Astrocyte (in vitro differentiated cells and primary cell): ENCODE data around the gene VSIG2. TPM values are rescaled to one million over a fixed set of nuclear protein-coding genes. Genes with fewer than 3 reads are reported as not detected.

Source experiments
- DNase-seq: peaks from one replicate; pipeline ENCODE4 v3.0.0-alpha.2; 2010; ENCODE audit warnings: low read depth
- FAIRE-seq: peaks from 2 replicates; lab custom pipeline; 2011; peaks lifted over from hg19 to GRCh38; lab: Jason Lieb, UNC
- H2AFZ ChIP-seq: 2 replicates; pipeline ENCODE4 v1.6.0; 2012; ENCODE audit warnings: low read depth, low read length, inconsistent platforms
- H3K27ac ChIP-seq: 2 replicates; pipeline ENCODE4 v1.5.1; 2011; ENCODE audit warnings: low read depth, low read length, inconsistent platforms
- H3K27me3 ChIP-seq: 2 replicates; pipeline ENCODE4 v1.6.0; 2011; ENCODE audit warnings: low read length, inconsistent platforms; ENCODE audit not compliant: insufficient read depth
- H3K36me3 ChIP-seq: 2 replicates; pipeline ENCODE4 v1.5.1; 2011; ENCODE audit warnings: low read length, inconsistent platforms; ENCODE audit not compliant: insufficient read depth
- H3K4me1 ChIP-seq: 2 replicates; pipeline ENCODE4 v1.5.1; 2011; ENCODE audit warnings: low read length, inconsistent platforms; ENCODE audit not compliant: insufficient read depth
- H3K4me2 ChIP-seq: 2 replicates; pipeline ENCODE4 v1.6.0; 2012; ENCODE audit warnings: low read length, inconsistent platforms
- H3K4me3 ChIP-seq: 2 replicates; pipeline ENCODE4 v1.5.1; 2011; ENCODE audit warnings: low read depth, mild to moderate bottlenecking, low read length, inconsistent platforms; ENCODE audit not compliant: insufficient read depth
- H3K79me2 ChIP-seq: 2 replicates; pipeline ENCODE4 v1.6.0; 2012; ENCODE audit warnings: mild to moderate bottlenecking, low read length, inconsistent platforms; ENCODE audit not compliant: insufficient read depth
- H3K9ac ChIP-seq: 2 replicates; pipeline ENCODE4 v1.6.0; 2012; ENCODE audit warnings: mild to moderate bottlenecking, low read length, inconsistent platforms
- H3K9me3 ChIP-seq: 2 replicates; pipeline ENCODE4 v1.5.1; 2012; ENCODE audit warnings: low read depth, mild to moderate bottlenecking, low read length, inconsistent platforms; ENCODE audit not compliant: insufficient read depth
- H4K20me1 ChIP-seq: 2 replicates; pipeline ENCODE4 v1.6.0; 2012; ENCODE audit warnings: low read length, inconsistent platforms; ENCODE audit not compliant: insufficient read depth
- H3K27ac Mint-ChIP-seq: one replicate; pipeline ENCODE4 v1.8.0; 2021; ENCODE audit warnings: mild to moderate bottlenecking, mixed read lengths; ENCODE audit not compliant: unreplicated experiment
- H3K27me3 Mint-ChIP-seq: one replicate; pipeline ENCODE4 v1.8.0; 2021; ENCODE audit warnings: low read depth, mixed read lengths; ENCODE audit not compliant: unreplicated experiment
- H3K36me3 Mint-ChIP-seq: one replicate; pipeline ENCODE4 v1.8.0; 2021; ENCODE audit warnings: low read depth, mixed read lengths; ENCODE audit not compliant: unreplicated experiment
- H3K4me1 Mint-ChIP-seq: one replicate; pipeline ENCODE4 v1.8.0; 2021; ENCODE audit warnings: low read depth, mixed read lengths; ENCODE audit not compliant: unreplicated experiment
- H3K4me3 Mint-ChIP-seq: one replicate; pipeline ENCODE4 v1.8.0; 2021; ENCODE audit warnings: mild to moderate bottlenecking, moderate library complexity, mixed read lengths; ENCODE audit not compliant: unreplicated experiment
- H3K9me3 Mint-ChIP-seq: one replicate; pipeline ENCODE4 v1.8.0; 2021; ENCODE audit warnings: mild to moderate bottlenecking, mixed read lengths; ENCODE audit not compliant: unreplicated experiment
- EZH2 ChIP-seq: IDR thresholded peaks from 2 replicates; pipeline ENCODE4 v1.6.1; 2012; ENCODE audit warnings: mild to moderate bottlenecking, low read length, inconsistent platforms; ENCODE audit not compliant: insufficient read depth
- total RNA-seq: library from RNA; stranded (reverse); gene quantifications from 2 replicates; pipeline ENCODE4 v1.2.1, GENCODE V29; 2021
- TF ChIP-seq, protein P1 (sequence below): IDR thresholded peaks from 2 replicates; pipeline ENCODE4 v1.5.1; 2011; ENCODE audit warnings: low read depth, mild to moderate bottlenecking, inconsistent platforms, low read length, moderate library complexity; ENCODE audit not compliant: insufficient read depth

Gene VSIG2
- total RNA-seq, 1 donor from 2014 or later = 0.18 TPM

DNA sequence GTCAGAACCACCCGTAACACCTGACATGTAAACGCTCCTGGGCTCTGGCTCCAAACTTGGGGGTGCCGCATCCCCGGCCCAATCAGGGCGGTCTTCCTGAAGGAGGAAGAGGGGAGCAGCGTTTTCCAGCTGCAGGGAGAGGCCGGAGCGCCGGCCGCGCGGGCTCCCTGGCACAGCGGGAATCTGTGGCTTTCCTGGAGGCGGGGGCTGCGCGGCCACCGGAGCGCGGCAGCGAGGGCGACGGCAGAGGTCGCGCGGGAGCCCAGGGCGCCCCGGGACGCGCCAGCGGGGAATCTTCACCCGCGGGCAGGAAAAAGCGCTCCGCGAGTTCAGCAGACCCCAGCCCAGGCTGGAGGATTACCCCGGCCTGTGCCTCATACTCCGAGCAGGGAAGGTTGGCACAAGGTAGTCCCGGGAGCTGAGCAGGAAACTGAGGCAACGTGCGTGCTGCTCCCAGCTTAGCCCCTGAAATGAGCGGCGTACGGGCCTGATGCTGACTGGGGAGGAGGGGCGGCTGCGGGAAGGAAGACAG lies 10.6 kb upstream of the VSIG2 start:
- no peaks in the 10 kb centered on the region for H3K9me3 Mint-ChIP-seq
- TF ChIP-seq EZH2 = peak; percentile 88
- TF ChIP-seq, protein P1, sequence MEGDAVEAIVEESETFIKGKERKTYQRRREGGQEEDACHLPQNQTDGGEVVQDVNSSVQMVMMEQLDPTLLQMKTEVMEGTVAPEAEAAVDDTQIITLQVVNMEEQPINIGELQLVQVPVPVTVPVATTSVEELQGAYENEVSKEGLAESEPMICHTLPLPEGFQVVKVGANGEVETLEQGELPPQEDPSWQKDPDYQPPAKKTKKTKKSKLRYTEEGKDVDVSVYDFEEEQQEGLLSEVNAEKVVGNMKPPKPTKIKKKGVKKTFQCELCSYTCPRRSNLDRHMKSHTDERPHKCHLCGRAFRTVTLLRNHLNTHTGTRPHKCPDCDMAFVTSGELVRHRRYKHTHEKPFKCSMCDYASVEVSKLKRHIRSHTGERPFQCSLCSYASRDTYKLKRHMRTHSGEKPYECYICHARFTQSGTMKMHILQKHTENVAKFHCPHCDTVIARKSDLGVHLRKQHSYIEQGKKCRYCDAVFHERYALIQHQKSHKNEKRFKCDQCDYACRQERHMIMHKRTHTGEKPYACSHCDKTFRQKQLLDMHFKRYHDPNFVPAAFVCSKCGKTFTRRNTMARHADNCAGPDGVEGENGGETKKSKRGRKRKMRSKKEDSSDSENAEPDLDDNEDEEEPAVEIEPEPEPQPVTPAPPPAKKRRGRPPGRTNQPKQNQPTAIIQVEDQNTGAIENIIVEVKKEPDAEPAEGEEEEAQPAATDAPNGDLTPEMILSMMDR = no peak
- peaks cover 14% of the 10 kb centered on the region for H3K4me1 Mint-ChIP-seq
- Histone ChIP-seq H3K27me3 (peaks cover 23% of the 10 kb centered on the region), H3K4me1 (peaks cover 14% of the 10 kb centered on the region), H3K36me3 (peaks cover 12% of the 10 kb centered on the region), H2AFZ (no peak overlapping the region), H3K9me3 (no peaks in the 10 kb centered on the region), H3K4me3 (peak overlapping the region; percentile 52), H4K20me1 (peaks cover 36% of the 10 kb centered on the region), H3K27ac (no peak overlapping the region), H3K9ac (peak overlapping the region; percentile 49), H3K79me2 (no peaks in the 10 kb centered on the region), H3K4me2 (peak overlapping the region; percentile 95)
- peaks cover 28% of the 10 kb centered on the region for H3K27me3 Mint-ChIP-seq
- DNase-seq = no peak
- FAIRE-seq = no peak
- H3K4me3 Mint-ChIP-seq = peak overlapping the region; percentile 83
- H3K36me3 Mint-ChIP-seq = peaks cover 11% of the 10 kb centered on the region
- H3K27ac Mint-ChIP-seq = no peak overlapping the region

DNA sequence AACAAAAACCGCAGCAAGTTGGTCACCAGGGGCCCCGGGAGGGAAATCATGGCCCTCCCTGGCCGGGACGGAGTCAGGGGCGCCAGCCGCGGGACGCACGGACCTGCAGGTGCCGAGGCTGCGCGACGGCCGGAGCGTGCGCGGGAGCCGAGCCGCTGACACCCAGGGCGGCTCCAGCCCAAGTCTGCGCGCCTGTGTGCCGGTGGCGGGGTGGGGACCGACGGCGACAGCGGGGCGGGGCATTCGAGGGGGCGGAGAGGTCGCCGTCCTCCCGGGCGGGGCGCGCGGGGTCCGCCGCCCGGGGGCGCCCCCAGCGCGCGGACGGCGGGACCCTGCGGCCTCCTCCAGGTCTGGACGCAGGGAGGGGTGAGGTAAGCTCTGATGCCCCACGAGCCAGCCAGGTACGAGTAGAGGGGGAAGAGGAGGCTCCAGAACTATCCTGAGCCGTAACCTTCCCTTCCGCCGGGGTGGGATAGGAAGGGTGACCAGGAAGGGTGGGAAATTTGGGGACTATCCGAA lies 10.1 kb upstream of the VSIG2 start, which contains the start of gene ESAM:
TSS of gene ESAM (minus strand) at position 186 of the 519 bp plus-strand sequence. CDS start at position 50, 136 bp downstream.
- peak; percentile 97 for TF ChIP-seq EZH2
- TF ChIP-seq, protein P1 = no peak
- peaks cover 14% of the 10 kb centered on the region for H3K4me1 ChIP-seq
- peak within 1 kb of the TSS; percentile 49 for H3K9ac ChIP-seq
- H3K36me3 Mint-ChIP-seq = peaks cover 9% of the 10 kb centered on the region
- H3K27me3 Mint-ChIP-seq = peaks cover 30% of the 10 kb centered on the region
- peaks cover 36% of the 10 kb centered on the region for H4K20me1 ChIP-seq
- no peak within 1 kb of the TSS for H2AFZ ChIP-seq
- no peaks in the 10 kb centered on the region for H3K79me2 ChIP-seq
- H3K9me3 Mint-ChIP-seq = no peaks in the 10 kb centered on the region
- H3K4me2 ChIP-seq = peak within 1 kb of the TSS; percentile 95
- peak within 1 kb of the TSS; percentile 50 for H3K27ac Mint-ChIP-seq
- H3K27ac ChIP-seq = no peak within 1 kb of the TSS
- no peaks in the 10 kb centered on the region for H3K9me3 ChIP-seq
- no peak for DNase-seq
- H3K4me3 ChIP-seq = peak within 1 kb of the TSS; percentile 52
- peaks cover 10% of the 10 kb centered on the region for H3K36me3 ChIP-seq
- no peak for FAIRE-seq
- H3K4me1 Mint-ChIP-seq = peaks cover 16% of the 10 kb centered on the region
- peak within 1 kb of the TSS; percentile 83 for H3K4me3 Mint-ChIP-seq
- H3K27me3 ChIP-seq = peaks cover 26% of the 10 kb centered on the region
